K562 (cell line): Measurements from ENCODE around the gene GJD4. TPM values are rescaled to one million over a fixed set of nuclear protein-coding genes. Genes with fewer than 3 reads are reported as not detected.

Source experiments
- ATAC-seq: fragments of 200-7000 bp; cut with Tn5 transposase; 3 replicates; pipeline ENCODE4 v1.9.1; 2020; ENCODE audit warnings: moderate library complexity
- BruUV-seq: library from RNA; stranded (reverse); fragments of 400-500 nt; replicated peaks from 2 replicates; lab custom pipeline; 2021; lab: Mats Ljungman, UMichigan
- CTCF ChIA-PET: fragments of 300-600 bp; formaldehyde crosslinking; extraction: SDS; loops from one replicate; lab custom pipeline; 2021; ENCODE audit warnings: low intra/inter-chr PET ratio; lab: Yijun Ruan, JAX
- POLR2A ChIA-PET: fragments of 300-600, 350-650 bp; sonication (Branson Sonifier 250); formaldehyde crosslinking; extraction: SDS; loops from one replicate; lab custom pipeline; 2021; ENCODE audit warnings: antibody characterized with exemption, inconsistent platforms; lab: Yijun Ruan, JAX
- DNase-seq, 4 experiments: peaks; one replicate each; pipeline versions ENCODE4 v3.0.0 to v3.0.0-alpha.2; 2011 to 2018; ENCODE audit warnings: low spot score in 3 of 4, mixed read lengths in 3 of 4; ENCODE audit errors: extremely low read depth in 1 of 4
- FAIRE-seq: peaks from 2 replicates; lab custom pipeline; 2011; peaks lifted over from hg19 to GRCh38; lab: Jason Lieb, UNC
- H2AFZ ChIP-seq: 2 replicates; pipeline ENCODE4 v1.6.0; 2011; ENCODE audit warnings: low read depth, low read length, control low read depth, inconsistent platforms
- H3K27ac ChIP-seq: fragments of 200-600 bp; 3 replicates; pipeline ENCODE4 v1.8.0; 2011; ENCODE audit warnings: low read depth, mild to moderate bottlenecking, control low read depth, inconsistent platforms, low read length, moderate library complexity, mixed read lengths; ENCODE audit errors: extremely low read depth
- H3K27me3 ChIP-seq, 2 experiments: fragments of 300-600 bp in 1 of 2; 2 replicates in 1 of 2; 3 replicates in 1 of 2; pipeline versions ENCODE4 v1.6.0 to v1.8.0; 2011; ENCODE audit warnings: inconsistent platforms in 2 of 2, low read length in 2 of 2, mild to moderate bottlenecking in 1 of 2, mixed read lengths in 1 of 2, moderate library complexity in 1 of 2; ENCODE audit not compliant: control insufficient read depth in 2 of 2, insufficient read depth in 2 of 2
- H3K36me3 ChIP-seq: fragments of 300-600 bp; 3 replicates; pipeline ENCODE4 v1.8.0; 2011; ENCODE audit warnings: mild to moderate bottlenecking, low read length, inconsistent platforms; ENCODE audit not compliant: control insufficient read depth, insufficient read depth
- H3K4me1 ChIP-seq, 2 experiments: fragments of 200-600 bp in 1 of 2; replicated peaks in 1 of 2; 2 replicates in 1 of 2; 3 replicates in 1 of 2; pipeline versions ENCODE4 v1.5.1 to v1.8.0; 2011; ENCODE audit warnings: inconsistent platforms in 2 of 2, low read length in 2 of 2, mild to moderate bottlenecking in 1 of 2, mixed read lengths in 1 of 2, moderate library complexity in 1 of 2; ENCODE audit not compliant: control insufficient read depth in 2 of 2, insufficient read depth in 2 of 2
- H3K4me2 ChIP-seq: 2 replicates; pipeline ENCODE4 v1.6.1; 2011; ENCODE audit warnings: low read length, control low read depth, inconsistent platforms, mixed read lengths; ENCODE audit not compliant: insufficient read depth
- H3K4me3 ChIP-seq: fragments of 200-600 bp; sonication (generic), shearing (Covaris generic); 2 replicates; pipeline ENCODE4 v1.5.1; 2016; ENCODE audit warnings: control low read depth, inconsistent platforms
- H3K79me2 ChIP-seq: fragments of 200-600 bp; 3 replicates; pipeline ENCODE4 v1.8.0; 2011; ENCODE audit warnings: low read length, inconsistent platforms; ENCODE audit not compliant: control insufficient read depth, insufficient read depth
- H3K9ac ChIP-seq, 2 experiments: 2 replicates each; pipeline versions ENCODE4 v1.6.0 to v1.6.1; 2011; ENCODE audit warnings: low read depth in 2 of 2, low read length in 2 of 2, control low read depth in 1 of 2, inconsistent platforms in 1 of 2, mild to moderate bottlenecking in 1 of 2, mixed read lengths in 1 of 2; ENCODE audit not compliant: insufficient read depth in 1 of 2
- H3K9me1 ChIP-seq: one replicate; pipeline ENCODE4 v1.6.0; 2011; ENCODE audit warnings: inconsistent platforms, mild to moderate bottlenecking, low read length, moderate library complexity; ENCODE audit not compliant: control insufficient read depth, insufficient read depth
- H3K9me3 ChIP-seq: replicated peaks from 2 replicates; pipeline ENCODE4 v1.5.1; 2011; ENCODE audit warnings: low read depth, low read length, inconsistent platforms; ENCODE audit not compliant: control insufficient read depth, insufficient read depth
- H4K20me1 ChIP-seq: replicated peaks from 2 replicates; pipeline ENCODE4 v1.6.1; 2011; ENCODE audit warnings: low read length, inconsistent platforms, mixed read lengths; ENCODE audit not compliant: control insufficient read depth, insufficient read depth
- C11orf30 ChIP-seq: fragments of 450-650 bp; IDR thresholded peaks from 2 replicates; pipeline ENCODE4 v1.6.1; 2016; ENCODE audit warnings: low read depth, mild to moderate bottlenecking
- GMEB1 ChIP-seq: fragments of 250-450 bp; sonication (Bioruptor Pico); IDR thresholded peaks from 2 replicates; pipeline ENCODE4 v1.4.0; 2020; ENCODE audit warnings: mild to moderate bottlenecking
- HMG20A ChIP-seq: fragments of 450-650 bp; formaldehyde crosslinking; conservative IDR thresholded peaks from 2 replicates; pipeline ENCODE4 v1.4.0; 2020; ENCODE audit warnings: mild to moderate bottlenecking, mixed read lengths
- HNRNPUL1 ChIP-seq: fragments of 200-400 bp; formaldehyde crosslinking; IDR thresholded peaks from 2 replicates; pipeline ENCODE4 v1.6.1; 2017; ENCODE audit warnings: low read length
- LEF1 ChIP-seq: fragments of 450-650 bp; IDR thresholded peaks from 2 replicates; pipeline ENCODE4 v1.6.1; 2016; ENCODE audit warnings: mild to moderate bottlenecking
- NCOR1 ChIP-seq: fragments of 450-650 bp; IDR thresholded peaks from 2 replicates; pipeline ENCODE4 v1.6.1; 2016; ENCODE audit warnings: mild to moderate bottlenecking, moderate library complexity
- NR2F6 ChIP-seq: fragments of 450-650 bp; formaldehyde crosslinking; IDR thresholded peaks from 2 replicates; pipeline ENCODE4 v1.4.0; 2020; ENCODE audit warnings: mild to moderate bottlenecking
- RERE ChIP-seq: sonication (generic); formaldehyde crosslinking; IDR thresholded peaks from 2 replicates; pipeline ENCODE4 v1.8.0; 2023; ENCODE audit warnings: missing genetic modification reagents, mild to moderate bottlenecking, borderline replicate concordance
- THRA ChIP-seq: fragments of 450-650 bp; IDR thresholded peaks from 2 replicates; pipeline ENCODE4 v1.6.1; 2017; ENCODE audit warnings: mild to moderate bottlenecking, moderate library complexity
- XRCC4 ChIP-seq: IDR thresholded peaks from one replicate; pipeline ENCODE4 v1.6.1; 2011; ENCODE audit not compliant: insufficient read depth, insufficient read length; ENCODE audit errors: extremely low read depth
- in situ Hi-C: fragments of 300-500 bp; cut with MboI; formaldehyde crosslinking; loops from 4 replicates; pipeline ENCODE4 v1.15.0; 2018; ENCODE audit warnings: inconsistent platforms, mixed read lengths
- intact Hi-C: fragments of 100-400 bp; cut with micrococcal nuclease; formaldehyde crosslinking; loops from 2 replicates; pipeline ENCODE4 v1.14.2; 2022
- polyA plus RNA-seq, 8 experiments: library from polyadenylated mRNA; depleted of rRNA in 4 of 8; stranded (reverse) in 5 of 8; unstranded in 3 of 8; fragments of >200 nt; fragmentation: Nextera tagmentation in 2 of 8; fragmentation: Illumina TruSeq in 1 of 8; extraction: Ambion mirVana in 2 of 8; extraction: Trizol in 1 of 8; gene quantifications; 2 replicates each; pipeline versions ENCODE4 v1.2.1 to v1.2.3, GENCODE V29; 2011 to 2014; ENCODE audit warnings: inconsistent platforms in 1 of 8, missing spikeins in 1 of 8
- total RNA-seq, 7 experiments: library from RNA; depleted of rRNA in 6 of 7; stranded (reverse); fragments of >200 nt in 6 of 7; fragmentation: Illumina TruSeq in 2 of 7; extraction: Trizol in 2 of 7; gene quantifications; 2 replicates each; pipeline versions ENCODE4 v1.2.1 to v1.2.3, GENCODE V29; 2011 to 2021; ENCODE audit warnings: low replicate concordance in 1 of 7

Gene GJD4
- total and polyA plus RNA-seq, 9 of the 15 experiments (the other 6 are each of a cell fraction or from before 2014, with no cell fraction given): not detected

- TF ChIP-seq RERE: no peak
- no peak for TF ChIP-seq HNRNPUL1
- no peak for TF ChIP-seq XRCC4
- no peak for TF ChIP-seq HMG20A
- TF ChIP-seq NR2F6: no peak
- TF ChIP-seq, all 486 proteins: peak for 0
These were observed 19.1 kb upstream of the GJD4 start (continued) for GRCh38 chr10:35585903-35586535.

GRCh38 chr10:35588836-35589235 lies 16.3 kb upstream of the GJD4 start:
- no peaks in the 10 kb centered on the region for H3K9me1 ChIP-seq
- ATAC-seq (no peak), DNase-seq (no peak)
- no peaks in the 10 kb centered on the region for H3K4me1 ChIP-seq
- no peaks in the 10 kb centered on the region for H3K79me2 ChIP-seq
- H3K4me3 ChIP-seq: no peak overlapping the region
- intact Hi-C loops: no loop called here
- TF ChIP-seq NCOR1 (no peak), THRA (no peak), GMEB1 (no peak), C11orf30 (no peak), LEF1 (no peak)
- TF ChIP-seq, all 486 proteins: peak for 0
- Histone ChIP-seq H2AFZ (no peak overlapping the region), H3K36me3 (no peaks in the 10 kb centered on the region), H3K4me2 (no peak overlapping the region), H4K20me1 (0 out of 2 replicates have a peak, but pooled peaks cover 5% of the 10 kb centered on the region), H3K27ac (no peak overlapping the region), H3K9me3 (no peaks in the 10 kb centered on the region), H3K27me3 (peaks cover 27 to 39% of the 10 kb centered on the region in 2 experiments; a peak in 4 of 5 replicates), H3K9ac (no peak overlapping the region)
- ChIA-PET POLR2A (interaction anchor here (0.7 kb wide), 1 partner anchor 11 kb away, joined by 3 read pairs; no protein-coding TSS in a partner anchor), CTCF (no interaction called here)
- FAIRE-seq: no peak
- no TSS peak for BruUV-seq
- in situ Hi-C loops: no loop called here
